PC-3 (cell line): ENCODE results near the gene THY1.

Experiments
- EZH2phosphoT487 ChIP-seq: fragments of 300-600 bp; sonication (generic); IDR thresholded peaks from 2 replicates; pipeline ENCODE4 v1.6.1; 2018; ENCODE audit warnings: mild to moderate bottlenecking, antibody characterized with exemption, low read length, borderline replicate concordance
- TF ChIP-seq, protein P1 (sequence below): fragments of 300-600 bp; sonication (generic); conservative IDR thresholded peaks from 2 replicates; pipeline ENCODE4 v1.5.1; 2017; ENCODE audit warnings: antibody characterized with exemption, low read depth, mild to moderate bottlenecking, low read length

DNA sequence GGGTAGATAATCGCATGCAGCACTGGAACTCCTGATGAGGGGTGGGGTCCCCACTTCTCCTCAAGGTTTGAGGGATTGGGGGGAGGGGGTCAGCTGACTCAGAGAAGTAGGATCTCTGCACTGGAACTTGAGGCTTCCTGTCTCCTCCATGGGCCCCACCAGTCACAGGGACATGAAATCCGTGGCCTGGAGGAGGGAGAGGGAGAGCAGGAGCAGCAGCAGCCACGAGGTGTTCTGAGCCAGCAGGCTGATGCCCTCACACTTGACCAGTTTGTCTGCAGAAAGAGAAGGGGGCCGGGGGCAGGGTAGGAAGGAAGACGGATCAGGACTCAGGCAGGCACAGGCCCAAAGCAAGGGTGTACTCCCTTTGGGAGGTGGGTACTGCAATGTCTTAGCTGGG, 3.7 kb downstream of the THY1 start:
- TF ChIP-seq, protein P1, sequence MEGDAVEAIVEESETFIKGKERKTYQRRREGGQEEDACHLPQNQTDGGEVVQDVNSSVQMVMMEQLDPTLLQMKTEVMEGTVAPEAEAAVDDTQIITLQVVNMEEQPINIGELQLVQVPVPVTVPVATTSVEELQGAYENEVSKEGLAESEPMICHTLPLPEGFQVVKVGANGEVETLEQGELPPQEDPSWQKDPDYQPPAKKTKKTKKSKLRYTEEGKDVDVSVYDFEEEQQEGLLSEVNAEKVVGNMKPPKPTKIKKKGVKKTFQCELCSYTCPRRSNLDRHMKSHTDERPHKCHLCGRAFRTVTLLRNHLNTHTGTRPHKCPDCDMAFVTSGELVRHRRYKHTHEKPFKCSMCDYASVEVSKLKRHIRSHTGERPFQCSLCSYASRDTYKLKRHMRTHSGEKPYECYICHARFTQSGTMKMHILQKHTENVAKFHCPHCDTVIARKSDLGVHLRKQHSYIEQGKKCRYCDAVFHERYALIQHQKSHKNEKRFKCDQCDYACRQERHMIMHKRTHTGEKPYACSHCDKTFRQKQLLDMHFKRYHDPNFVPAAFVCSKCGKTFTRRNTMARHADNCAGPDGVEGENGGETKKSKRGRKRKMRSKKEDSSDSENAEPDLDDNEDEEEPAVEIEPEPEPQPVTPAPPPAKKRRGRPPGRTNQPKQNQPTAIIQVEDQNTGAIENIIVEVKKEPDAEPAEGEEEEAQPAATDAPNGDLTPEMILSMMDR = no peak
- TF ChIP-seq EZH2phosphoT487 = no peak
